Middle frontal gyrus (tissue), 1 donor: Measurements from ENCODE around the gene CCL23.
"Not testable (repeated sequence)": the region's sequence is repeated elsewhere in the genome, so short reads cannot be mapped to it uniquely, and the experiment has no call there.

ENCODE experiments used
- DNase-seq: peaks from one replicate; pipeline ENCODE4 v3.0.0-alpha.2; 2015; ENCODE audit warnings: low spot score; ENCODE audit errors: extremely low spot score

The CCL23 gene, protein sequence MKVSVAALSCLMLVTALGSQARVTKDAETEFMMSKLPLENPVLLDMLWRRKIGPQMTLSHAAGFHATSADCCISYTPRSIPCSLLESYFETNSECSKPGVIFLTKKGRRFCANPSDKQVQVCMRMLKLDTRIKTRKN

DNA sequence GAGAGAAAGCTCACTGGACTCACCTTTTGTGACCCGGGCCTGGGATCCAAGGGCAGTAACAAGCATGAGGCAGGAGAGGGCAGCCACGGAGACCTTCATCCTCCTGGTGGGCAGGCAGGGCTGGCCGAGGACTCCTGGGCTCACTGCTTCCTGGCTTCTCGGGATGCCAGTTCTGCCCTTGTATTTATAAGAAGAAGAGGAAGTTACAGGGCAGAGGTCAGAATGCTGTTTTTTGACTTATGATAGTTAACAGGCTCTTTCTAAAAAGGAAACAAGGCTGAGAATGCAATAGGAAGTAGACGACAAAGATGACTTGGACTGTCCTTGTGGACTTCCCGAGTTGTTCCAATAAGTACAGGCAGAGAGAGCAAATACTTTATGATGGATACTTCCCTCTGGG is at the start of gene CCL23:
Gene CCL23, minus strand, starts transcription at position 174 of the 400 bp plus-strand sequence. Its CDS starts 75 bp downstream, at position 99.
- no peak for DNase-seq

DNA sequence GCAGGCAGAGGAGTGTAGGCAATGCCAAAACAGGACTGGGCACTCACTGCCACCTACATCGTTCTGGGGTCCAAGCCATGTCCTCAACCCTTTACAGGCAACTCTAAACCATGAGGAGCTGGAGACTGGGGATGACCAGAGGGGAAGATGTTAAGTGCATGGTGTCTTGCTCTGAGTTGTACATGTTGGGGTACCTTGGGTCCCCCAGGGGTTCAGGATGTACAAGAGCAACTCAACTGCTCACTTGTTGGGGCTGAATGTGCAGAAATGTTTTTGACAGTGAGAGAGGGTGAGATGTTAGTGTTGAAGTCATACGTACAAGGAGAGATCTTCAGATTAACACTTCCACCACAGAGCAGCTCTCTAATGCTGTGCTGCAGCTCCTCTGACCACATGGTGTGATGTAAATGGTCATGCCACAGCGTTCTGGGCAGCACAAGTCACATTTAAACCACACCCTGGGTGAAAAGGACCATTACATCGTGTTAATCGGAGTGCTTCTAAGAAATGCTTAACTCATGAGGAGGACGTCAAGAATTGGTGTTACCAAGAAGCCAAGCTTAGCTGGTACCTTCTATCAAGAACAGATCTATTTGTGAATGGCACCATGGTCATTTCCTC is 48.7 kb upstream of the CCL23 start:
- DNase-seq = no peak

DNA sequence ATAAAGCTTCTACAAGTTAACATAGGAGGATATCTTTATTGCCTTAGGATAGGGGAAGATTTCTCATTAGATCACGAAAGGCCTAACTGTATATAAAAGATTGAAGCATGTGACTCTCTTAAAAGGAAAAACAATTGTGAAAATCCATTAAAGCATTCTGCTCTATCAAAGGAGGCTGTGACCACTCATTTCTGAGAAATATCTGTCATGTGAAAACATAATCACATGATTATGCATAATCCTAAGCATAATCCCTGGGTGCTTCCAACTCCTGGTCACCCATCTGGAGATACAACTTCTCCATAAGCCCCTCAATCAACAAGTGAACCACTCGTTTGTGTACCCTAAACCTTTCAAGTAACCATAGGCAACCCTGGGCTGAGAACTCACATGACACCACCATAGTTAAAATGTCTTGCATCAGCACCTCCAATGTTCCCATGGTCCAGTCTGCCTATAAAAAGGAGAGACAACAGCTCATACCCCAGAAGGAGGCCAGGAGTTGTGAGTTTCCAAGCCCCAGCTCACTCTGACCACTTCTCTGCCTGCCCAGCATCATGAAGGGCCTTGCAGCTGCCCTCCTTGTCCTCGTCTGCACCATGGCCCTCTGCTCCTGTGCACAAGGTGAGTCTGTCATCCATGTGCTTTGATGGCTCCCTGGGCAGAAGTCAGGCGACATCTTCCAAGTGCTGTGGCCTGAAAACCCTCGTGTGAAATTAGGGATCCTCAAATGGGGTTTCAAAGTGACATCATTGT is 46.2 kb upstream of the CCL23 start, which contains the start of gene CCL18:
Gene CCL18, plus strand, starts transcription at position 487 of the 756 bp plus-strand sequence. Its CDS starts 71 bp downstream, at position 558.
- DNase-seq = no peak

DNA sequence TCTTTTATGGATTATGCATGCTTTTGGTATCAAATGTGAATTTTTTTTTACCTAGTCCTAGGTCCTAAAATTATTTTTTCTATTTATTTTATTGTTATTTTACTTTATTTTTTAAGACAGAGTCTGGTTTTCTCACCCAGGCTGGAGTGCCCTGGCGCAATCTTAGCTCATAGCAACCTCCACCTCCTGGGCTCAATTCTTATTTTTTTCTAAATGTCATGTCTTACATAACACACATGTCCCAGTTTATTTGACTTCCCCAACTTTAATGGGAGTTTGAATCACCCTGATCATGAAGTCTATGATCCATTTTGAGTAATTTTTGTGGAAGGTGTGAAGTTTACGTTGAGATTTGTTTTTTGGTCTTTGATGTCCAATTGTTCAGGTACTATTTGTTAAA is 43.0 kb upstream of the CCL23 start:
- no peak for DNase-seq

DNA sequence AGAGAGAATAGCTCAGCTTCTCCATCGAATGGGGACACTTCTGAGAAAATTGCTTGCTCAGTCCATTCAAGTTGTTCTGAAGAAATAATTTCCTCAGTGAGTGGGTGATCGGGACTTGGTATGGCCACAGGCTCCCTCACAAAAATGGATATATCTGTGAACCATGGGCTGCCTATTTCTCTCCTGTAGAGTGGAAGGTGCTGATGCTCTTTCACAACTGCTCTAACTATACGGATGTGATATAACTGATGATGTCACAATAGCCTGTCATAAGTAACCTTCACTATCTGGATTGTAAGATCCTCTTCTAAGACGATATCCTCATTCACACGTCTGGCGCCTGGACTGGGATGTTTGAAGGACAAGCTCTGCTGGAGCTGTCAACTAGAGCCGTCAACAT is 41.6 kb upstream of the CCL23 start:
- no peak for DNase-seq

DNA sequence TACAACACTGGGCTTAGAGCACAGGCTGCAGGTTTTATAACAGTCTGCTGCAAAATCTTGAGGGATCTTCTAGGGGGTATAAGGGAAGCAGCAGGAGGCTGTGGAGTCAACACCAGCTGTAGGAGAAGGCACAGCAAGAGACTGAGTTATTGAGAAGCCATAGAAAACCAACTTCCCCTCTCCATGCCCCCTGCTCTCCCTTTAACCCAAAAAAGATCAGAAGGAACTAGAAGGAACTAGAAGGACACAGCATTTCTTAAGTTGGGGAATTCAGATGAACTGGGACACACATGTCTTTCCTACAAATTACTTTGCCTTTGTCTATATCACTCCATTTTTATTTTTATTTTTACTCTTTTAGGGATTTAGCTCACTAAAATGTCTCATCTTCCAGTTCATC is 40.1 kb upstream of the CCL23 start:
- no peak for DNase-seq

DNA sequence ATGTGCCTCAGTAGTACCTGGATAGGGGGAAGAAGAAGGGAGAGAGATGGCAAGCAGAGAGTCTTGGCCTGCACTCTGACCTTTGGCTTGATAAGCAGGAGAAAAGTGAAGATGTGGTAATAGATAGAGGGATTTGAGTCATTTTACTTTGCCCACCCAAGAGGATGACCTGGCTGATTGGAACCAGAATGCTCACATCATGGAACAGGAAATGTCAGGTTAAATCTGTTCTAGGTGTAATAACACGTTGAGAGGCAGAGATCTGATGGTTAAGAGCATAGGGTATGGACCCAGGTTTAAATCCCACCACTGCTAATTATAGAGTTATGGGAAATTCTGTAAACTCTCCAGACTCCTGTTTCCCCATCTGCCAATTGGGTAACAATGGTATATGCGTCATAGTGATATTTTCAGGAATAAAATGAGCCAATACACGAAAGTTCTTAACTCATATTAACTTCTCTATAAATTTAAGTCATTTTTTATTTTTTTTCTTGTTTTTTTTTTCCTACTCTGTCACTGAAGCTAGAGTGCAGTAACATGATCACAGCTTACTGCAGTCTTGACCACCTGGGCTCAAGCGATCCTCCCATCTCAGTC is 38.2 kb upstream of the CCL23 start:
- DNase-seq = no peak

DNA sequence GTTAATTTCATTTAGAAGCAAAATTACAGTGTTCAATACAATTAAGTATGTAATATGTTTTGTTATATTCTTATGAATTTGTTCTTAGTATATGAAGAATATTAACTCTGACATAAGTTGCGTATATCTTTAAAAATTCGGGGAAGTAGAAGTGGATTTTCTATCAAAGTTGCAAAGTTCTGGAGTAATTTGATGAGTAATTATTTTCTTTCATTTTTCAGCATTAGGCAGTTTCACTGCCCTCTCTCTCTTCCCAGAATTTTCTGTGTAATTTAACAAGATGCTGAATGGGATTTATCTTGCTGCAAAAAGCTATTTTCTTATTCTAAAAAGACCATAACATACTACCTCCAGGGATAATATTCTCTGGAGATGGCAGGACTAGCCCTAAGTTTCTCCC is 37.4 kb upstream of the CCL23 start:
- no peak for DNase-seq

DNA sequence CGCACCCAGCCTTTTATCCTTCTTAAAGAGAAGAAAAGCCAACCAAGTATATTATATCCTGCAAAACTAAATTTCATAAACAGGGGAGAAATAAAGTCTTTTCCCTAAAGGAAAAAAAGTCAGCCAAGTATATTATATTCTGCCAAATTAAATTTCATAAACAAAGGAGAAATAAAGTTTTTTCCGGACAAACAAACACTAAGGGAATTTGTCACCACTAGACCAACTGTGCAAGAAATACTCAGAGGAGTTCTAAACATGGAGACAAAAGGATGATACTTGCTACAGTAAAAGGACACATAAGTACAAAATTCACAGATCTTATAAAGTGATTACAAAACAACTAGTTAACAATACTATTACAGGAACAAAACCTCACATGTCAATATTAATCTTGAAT is 31.9 kb upstream of the CCL23 start:
- no peak for DNase-seq

DNA sequence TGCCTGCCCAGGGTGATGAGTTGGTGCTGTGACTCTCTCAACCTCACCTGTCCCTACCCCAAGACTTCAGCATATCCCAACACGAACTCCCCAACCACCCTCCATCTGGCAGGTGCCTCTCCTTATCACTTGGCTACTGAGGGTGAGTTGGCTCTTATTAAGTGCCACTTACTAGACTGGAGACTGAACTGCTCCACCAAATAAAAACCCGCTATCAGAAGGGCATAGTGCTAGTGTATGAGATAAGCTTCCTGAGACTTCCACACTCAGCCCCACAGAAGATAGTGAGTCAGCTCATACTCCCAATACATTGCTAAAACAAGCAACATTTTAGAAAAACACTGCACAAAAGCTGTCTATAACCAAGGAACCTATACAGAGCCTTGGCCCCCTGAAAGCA is 30.3 kb upstream of the CCL23 start:
- DNase-seq = no peak

DNA sequence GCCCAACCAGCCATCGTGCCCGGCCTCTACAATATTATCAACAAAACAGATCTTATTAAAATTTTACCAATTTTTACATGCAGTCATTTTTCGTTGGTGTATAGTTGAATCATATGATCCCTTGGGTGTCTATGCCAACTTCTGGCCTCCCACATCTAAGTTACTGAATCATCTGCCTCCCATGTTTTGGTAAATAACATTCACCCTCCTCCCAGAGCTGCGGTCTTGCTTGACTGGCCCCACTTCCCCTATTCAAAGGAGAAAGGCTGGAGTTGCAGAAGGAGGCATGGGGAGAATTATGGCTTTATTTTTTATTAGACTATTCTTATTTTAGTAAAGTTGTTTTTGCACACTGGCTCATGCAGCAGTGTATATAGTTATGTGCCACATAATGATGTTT is 18.5 kb upstream of the CCL23 start:
- DNase-seq = no peak

DNA sequence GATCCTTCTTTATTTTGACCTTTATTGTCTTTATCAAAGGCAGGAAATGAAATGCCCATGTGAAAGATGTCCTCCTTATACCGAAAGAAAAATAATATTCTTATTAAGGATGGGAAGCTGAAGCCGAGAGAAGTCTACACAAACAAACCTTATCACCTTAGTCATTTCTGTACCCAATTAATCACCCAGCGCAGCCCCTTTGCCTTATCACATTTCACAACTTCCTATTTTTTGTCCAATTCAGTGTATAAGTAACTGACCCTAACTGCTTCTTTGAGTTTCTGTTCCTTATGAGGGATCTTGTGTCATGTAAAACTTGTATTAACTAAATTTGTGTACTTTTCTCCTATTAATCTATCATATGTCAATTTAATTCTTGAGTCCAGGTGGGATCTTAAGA is 16.4 kb upstream of the CCL23 start:
- no peak for DNase-seq

DNA sequence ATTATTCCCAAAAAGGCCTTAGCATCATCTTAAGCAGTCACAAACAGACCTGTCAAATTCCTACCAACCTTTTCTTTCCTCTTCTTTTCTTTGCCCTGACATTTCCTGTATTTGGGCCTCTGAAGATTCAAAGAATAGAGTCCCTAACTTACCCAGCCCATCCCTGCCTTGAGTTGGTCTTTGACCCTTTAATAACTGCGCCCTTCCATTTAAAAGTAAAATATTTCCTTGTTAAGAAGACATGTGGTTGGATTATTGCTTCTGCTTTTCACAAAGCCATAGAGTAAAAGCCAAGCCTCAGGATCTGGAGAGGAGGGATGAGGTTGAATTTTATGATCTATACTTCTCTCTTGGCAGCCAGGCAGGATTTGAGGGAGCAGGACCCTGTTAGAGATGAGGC is 13.2 kb upstream of the CCL23 start:
- no peak for DNase-seq

DNA sequence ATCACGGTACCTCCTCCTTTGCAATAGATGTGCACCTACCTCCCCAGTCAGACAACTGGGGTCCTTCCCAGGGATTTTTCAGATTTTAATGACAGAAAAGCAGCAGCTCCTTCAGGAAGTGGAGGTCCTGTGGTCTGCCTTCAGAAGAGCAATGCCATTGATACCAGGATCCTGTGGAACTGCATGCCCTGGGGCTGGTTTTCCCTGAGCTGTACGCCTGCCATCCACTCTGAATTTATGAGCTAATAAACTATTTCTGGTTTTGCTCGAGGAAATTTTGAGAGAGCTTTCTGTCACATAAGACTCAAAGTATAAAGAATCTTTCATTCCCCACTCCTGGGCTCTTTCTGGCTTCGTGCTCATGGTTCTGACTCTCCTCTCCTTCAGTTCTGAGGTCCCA is 10.0 kb upstream of the CCL23 start:
- DNase-seq = no peak

DNA sequence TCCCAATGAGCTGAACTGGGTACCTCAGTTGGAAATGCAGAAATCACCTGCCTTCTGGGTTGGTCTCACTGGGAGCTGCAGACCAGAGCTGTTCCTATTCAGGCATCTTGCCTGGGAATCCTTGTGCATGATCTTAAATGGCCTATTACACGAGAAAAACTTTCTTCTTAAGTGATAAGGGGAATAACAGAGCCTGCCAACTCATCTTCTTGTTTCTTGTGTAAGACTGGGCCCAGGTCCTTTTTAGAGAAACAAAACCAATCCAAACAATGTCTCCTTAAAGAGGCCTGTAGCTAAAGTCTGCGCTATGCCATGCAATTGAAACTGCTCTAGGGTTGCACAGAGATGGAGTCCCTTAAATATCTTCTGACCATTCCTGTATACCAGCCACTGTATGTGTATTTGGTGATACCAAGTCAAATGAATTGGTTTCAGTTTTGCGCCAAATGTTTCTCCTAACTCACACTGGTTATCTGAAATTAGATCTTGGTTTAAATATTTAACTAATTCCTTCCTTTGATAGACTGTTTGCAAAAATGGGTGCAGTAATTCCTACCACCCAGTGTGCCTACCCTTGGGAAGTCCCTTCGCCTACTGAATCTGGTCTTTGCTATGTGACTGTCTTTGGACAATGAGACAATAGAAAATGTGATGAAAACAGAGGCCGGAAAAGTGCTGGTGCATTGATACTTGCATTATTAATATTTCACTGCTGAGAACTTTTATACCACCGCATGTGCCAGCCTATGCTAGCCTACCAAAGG is 6.5 kb upstream of the CCL23 start:
- DNase-seq = no peak

DNA sequence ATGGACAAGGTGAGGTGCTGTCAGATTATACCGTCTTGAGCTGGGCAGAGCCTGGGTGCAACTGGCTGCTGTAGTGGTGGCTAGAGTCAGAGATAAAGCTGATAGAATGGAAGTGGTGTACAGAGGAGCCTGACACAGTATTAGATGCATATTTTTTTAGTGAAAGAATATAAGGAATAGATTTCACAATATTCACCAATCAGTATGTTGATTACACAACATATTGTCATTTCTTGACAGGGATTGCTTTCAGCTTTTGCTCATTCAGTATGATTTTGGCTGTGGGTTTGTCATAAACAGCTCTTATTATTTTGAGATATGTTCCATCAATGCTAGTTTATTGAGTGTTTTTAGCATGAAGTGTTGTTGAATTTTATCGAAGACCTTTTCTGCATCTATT is 1.7 kb upstream of the CCL23 start:
- DNase-seq = no peak

DNA sequence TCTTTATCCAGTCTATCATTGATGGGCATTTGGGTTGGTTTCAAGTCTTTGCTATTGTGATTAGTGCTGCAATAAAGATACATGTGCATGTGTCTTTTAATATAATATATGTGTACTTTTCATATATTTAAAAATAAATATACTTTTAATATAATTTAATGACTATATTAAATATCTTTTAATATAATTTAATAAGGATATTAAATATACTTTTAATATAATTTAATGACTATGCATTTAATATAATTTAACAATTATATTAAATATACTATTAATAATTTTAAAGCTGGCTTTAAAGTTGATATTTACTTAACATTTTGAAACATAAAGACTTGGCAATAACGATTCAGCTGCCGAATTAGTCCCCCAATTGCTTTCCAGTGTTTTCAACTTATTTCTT is 1.2 kb downstream of the CCL23 start:
- DNase-seq = no peak

DNA sequence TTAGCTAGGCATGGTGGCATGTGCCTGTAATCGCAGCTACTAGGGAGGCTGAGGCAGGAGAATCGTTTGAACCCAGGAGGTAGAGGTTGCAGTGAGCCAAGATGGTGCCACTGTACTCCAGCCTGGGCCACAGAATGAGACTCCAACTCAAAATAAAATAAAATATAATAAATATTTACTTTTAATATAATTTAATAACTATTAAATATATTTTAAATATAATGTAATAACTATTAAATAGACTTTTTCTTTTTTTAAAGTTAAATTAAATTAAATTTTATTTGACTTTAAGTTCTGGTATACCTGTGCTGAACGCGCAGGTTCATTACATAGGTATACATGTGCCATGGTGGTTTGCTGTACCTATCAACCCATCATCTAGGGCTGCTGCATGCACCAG is 1.9 kb downstream of the CCL23 start:
- not testable (repeated sequence) for DNase-seq

DNA sequence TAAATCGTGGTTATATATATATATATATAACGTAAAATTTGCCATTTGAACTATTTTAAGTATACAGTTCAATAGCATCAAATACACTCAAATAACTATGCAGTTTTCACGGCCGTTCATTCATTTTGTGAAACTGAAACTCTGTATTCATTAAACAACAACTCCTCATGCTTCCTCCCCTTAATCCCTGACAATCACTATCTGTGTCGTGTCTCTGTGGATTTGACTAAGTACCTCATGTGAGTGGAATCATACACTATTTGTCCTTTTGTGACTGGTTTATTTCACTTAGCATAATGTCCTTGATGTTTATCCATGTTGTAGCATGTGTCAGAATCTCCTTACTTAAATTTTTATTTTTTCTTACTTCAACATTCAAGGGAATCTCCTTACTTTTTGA is 2.8 kb downstream of the CCL23 start:
- no peak for DNase-seq

DNA sequence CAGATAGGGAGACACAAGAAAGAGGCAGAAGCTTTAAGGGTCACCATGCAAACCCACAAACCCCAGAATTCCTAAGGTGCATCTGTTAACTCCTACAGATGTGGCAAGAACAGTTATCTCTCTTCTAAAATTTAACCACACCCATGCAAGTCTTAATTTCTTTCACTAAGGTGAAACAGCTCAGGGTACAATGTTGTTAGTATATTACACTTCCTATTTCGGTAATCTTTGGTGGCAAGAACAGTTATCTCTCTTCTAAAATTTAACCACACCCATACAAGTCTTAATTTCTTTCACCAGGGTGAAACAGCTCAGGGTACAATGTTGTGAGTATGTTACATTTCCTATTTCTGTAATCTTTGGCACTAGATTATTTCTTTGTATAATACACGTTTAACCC is 6.6 kb downstream of the CCL23 start:
- no peak for DNase-seq

DNA sequence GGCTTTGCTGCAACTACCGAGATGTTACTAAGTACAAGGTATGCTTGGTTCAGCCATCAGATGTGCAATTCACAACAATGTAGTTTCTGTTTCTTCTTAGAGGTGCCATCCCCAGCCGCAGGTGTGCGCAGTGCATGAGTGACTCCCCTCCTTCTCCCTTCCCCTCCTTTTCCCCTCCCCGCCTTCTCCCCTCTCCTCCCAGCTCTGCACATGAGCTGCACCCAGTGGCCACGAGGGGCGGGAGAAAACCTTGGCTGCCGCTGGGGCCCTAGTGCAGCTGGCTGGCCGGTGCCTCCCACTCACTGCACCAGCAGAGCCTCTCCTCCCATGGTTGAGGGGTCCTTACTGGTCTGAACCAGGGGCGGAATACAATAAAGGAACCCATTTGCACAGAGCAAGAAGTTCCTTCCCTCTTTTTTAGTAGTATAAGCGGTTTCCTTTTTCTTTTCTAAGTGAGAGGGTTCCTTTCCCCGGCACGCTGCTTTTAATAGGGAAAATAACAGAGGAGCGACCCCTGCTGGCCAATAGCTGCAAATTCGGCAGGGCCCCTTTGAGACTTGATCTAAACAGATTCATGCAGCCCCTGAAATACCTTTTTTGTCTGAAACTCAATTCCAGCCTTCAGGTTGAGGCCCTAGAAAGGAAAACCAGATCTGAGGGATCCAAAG is 8.6 kb downstream of the CCL23 start:
- DNase-seq = no peak
